MV-4-11 (cell line): ENCODE results near the gene GNB3.
"Not testable (repeated sequence)": the region's sequence is repeated elsewhere in the genome, so short reads cannot be mapped to it uniquely, and the experiment has no call there.

Source experiments
- DNase-seq: peaks from one replicate; lab custom pipeline; 2025; lab: John Stamatoyannopoulos, UW

GNB3 gene

GRCh38 chr12:6883683-6884082 lies 43.0 kb downstream of the GNB3 start:
- no peak for DNase-seq

GRCh38 chr12:6884539-6884938 lies 43.8 kb downstream of the GNB3 start:
- no peak for DNase-seq

GRCh38 chr12:6886206-6886999 lies 45.7 kb downstream of the GNB3 start:
- DNase-seq: peak; percentile 31

- peak; percentile 92 for DNase-seq
These were observed 46.7 kb downstream of the GNB3 start for GRCh38 chr12:6887460-6887859.

- DNase-seq: no peak
These were observed 47.6 kb downstream of the GNB3 start for GRCh38 chr12:6888360-6888759.

GRCh38 chr12:6888794-6889193 lies 48.1 kb downstream of the GNB3 start:
- DNase-seq: not testable (repeated sequence)

GRCh38 chr12:6889775-6890573 lies 49.2 kb downstream of the GNB3 start:
- peak; percentile 26 for DNase-seq

GRCh38 chr12:6890789-6891645 lies 50.3 kb downstream of the GNB3 start:
- DNase-seq: peak; percentile 95

- DNase-seq: no peak
These were observed 50.9 kb downstream of the GNB3 start for GRCh38 chr12:6891646-6892001.

- not testable (repeated sequence) for DNase-seq
These were observed 52.0 kb downstream of the GNB3 start for GRCh38 chr12:6892683-6893082.

GRCh38 chr12:6894321-6894720 lies 53.6 kb downstream of the GNB3 start:
- peak; percentile 15 for DNase-seq
